ENCODE measurements around the gene ADAM12.
"Not testable (repeated sequence)": the region's sequence is repeated elsewhere in the genome, so short reads cannot be mapped to it uniquely, and the experiment has no call there.

Gene ADAM12

GRCh38 chr10:126251778-126252407 is 136.4 kb downstream of the ADAM12 start:
- H3K9me3 Mint-ChIP-seq, result peaks cover 13 to 15% of the 10 kb centered on the region in 2 donors
- ATAC-seq (no peak), DNase-seq (no peak)
- H3K4me1 Mint-ChIP-seq, result no peaks in the 10 kb centered on the region
- peaks cover 8% of the 10 kb centered on the region for H3K27me3 Mint-ChIP-seq
- H3K4me3 Mint-ChIP-seq, result no peak overlapping the region
- H3K27ac Mint-ChIP-seq, result no peak overlapping the region

- no peak overlapping the region for H3K4me3 Mint-ChIP-seq
- no peaks in the 10 kb centered on the region for H3K4me1 Mint-ChIP-seq
- H3K9me3 Mint-ChIP-seq, result peaks cover 13 to 15% of the 10 kb centered on the region in 2 donors
- ATAC-seq (no peak), DNase-seq (no peak)
- H3K27ac Mint-ChIP-seq, result no peak overlapping the region
- peaks cover 8% of the 10 kb centered on the region for H3K27me3 Mint-ChIP-seq
These were observed 137.6 kb downstream of the ADAM12 start for GRCh38 chr10:126250527-126251310.

GRCh38 chr10:126250045-126250444 is 138.2 kb downstream of the ADAM12 start:
- Mint-ChIP-seq H3K4me3 (no peak overlapping the region), H3K27ac (no peak overlapping the region), H3K27me3 (peaks cover 8% of the 10 kb centered on the region), H3K9me3 (peaks cover 13 to 15% of the 10 kb centered on the region in 2 donors), H3K4me1 (no peaks in the 10 kb centered on the region)
- ATAC-seq, result no peak
- DNase-seq, result no peak

GRCh38 chr10:126247446-126247975 is 140.8 kb downstream of the ADAM12 start:
- ATAC-seq, result no peak
- peaks cover 13 to 15% of the 10 kb centered on the region in 2 donors for H3K9me3 Mint-ChIP-seq
- DNase-seq, result no peak
- no peaks in the 10 kb centered on the region for H3K27me3 Mint-ChIP-seq
- H3K4me3 Mint-ChIP-seq, result no peak overlapping the region
- no peak overlapping the region for H3K27ac Mint-ChIP-seq
- no peaks in the 10 kb centered on the region for H3K4me1 Mint-ChIP-seq

DNA sequence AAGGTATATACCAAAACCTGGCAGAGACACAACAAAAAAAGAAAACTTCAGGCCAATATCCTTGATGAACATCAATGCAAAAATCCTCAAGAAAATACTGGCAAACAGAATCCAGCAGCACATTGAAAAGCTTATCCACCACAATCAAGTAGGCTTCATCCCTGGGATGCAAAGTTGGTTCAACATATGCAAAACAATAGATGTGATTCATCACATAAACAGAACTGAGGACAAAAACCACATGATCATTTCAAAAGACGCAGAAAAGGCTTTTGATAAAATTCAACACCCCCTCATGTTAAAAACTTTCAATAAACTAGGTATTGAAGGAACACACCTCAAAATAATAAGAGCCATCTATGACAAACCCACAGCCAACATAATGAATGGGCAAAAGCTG is 141.9 kb downstream of the ADAM12 start:
- H3K9me3 Mint-ChIP-seq, H3K27ac Mint-ChIP-seq, DNase-seq, H3K27me3 Mint-ChIP-seq, H3K4me1 Mint-ChIP-seq, H3K4me3 Mint-ChIP-seq, ATAC-seq: not testable (repeated sequence)

GRCh38 chr10:126245501-126245900 is 142.8 kb downstream of the ADAM12 start:
- no peaks in the 10 kb centered on the region for H3K4me1 Mint-ChIP-seq
- ATAC-seq (no peak), DNase-seq (no peak)
- H3K9me3 Mint-ChIP-seq, result no peaks in the 10 kb centered on the region
- H3K27me3 Mint-ChIP-seq, result no peaks in the 10 kb centered on the region
- H3K27ac Mint-ChIP-seq, result no peak overlapping the region
- no peak overlapping the region for H3K4me3 Mint-ChIP-seq

GRCh38 chr10:126243971-126244370 is 144.3 kb downstream of the ADAM12 start:
- DNase-seq, result no peak
- Mint-ChIP-seq H3K4me1 (no peaks in the 10 kb centered on the region), H3K9me3 (no peaks in the 10 kb centered on the region), H3K27me3 (no peaks in the 10 kb centered on the region), H3K4me3 (no peak overlapping the region), H3K27ac (no peak overlapping the region)
- ATAC-seq, result no peak

GRCh38 chr10:126243306-126243705 is 145.0 kb downstream of the ADAM12 start:
- Mint-ChIP-seq H3K9me3 (no peaks in the 10 kb centered on the region), H3K4me1 (no peaks in the 10 kb centered on the region), H3K4me3 (no peak overlapping the region), H3K27ac (no peak overlapping the region), H3K27me3 (no peaks in the 10 kb centered on the region)
- no peak for DNase-seq
- ATAC-seq, result no peak

DNA sequence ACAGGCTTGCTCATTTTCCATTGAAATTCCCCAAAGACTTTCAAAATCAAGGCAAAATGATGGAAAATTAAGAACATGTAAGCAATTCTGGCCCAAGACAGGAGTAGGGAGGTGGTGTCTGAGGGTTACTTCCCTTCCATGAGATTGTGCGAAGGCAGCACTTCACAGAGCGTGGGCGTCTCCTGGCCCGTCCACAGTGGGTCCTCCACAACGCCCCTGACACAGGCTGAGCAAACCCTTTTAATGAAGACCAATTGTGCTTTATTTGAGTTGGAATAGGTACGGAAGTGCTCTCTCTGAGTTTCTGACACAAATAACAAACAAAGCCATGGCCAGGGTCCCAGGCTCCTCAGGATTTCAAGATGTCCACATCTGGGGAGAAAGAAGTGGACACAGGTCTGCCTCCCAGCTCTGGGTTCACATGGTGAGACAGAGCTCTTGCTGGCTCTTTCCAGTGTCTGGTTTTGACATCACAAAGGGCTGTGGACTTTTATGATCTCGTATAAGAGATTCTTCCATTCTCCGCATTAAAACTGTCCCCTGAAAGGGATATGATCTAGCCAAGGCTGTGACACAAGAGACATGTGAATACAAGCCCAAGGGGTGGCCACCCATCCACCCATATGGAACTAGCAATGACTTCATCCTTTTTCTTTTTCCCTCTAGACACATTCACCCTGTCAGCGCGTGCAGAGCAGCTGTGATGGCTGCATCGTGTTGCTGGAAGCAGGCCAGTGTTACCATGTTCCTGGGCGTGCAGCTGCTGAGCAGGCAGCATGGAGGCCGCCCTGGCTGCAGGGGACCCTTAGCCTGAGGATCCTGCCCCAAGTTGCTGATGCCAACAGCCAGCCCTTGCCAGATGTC is 145.6 kb downstream of the ADAM12 start:
- H3K27ac Mint-ChIP-seq, result no peak overlapping the region
- ATAC-seq (no peak), DNase-seq (no peak)
- no peaks in the 10 kb centered on the region for H3K27me3 Mint-ChIP-seq
- no peak overlapping the region for H3K4me3 Mint-ChIP-seq
- peaks cover 2 to 3% of the 10 kb centered on the region in 2 donors for H3K9me3 Mint-ChIP-seq
- H3K4me1 Mint-ChIP-seq, result no peaks in the 10 kb centered on the region

DNA sequence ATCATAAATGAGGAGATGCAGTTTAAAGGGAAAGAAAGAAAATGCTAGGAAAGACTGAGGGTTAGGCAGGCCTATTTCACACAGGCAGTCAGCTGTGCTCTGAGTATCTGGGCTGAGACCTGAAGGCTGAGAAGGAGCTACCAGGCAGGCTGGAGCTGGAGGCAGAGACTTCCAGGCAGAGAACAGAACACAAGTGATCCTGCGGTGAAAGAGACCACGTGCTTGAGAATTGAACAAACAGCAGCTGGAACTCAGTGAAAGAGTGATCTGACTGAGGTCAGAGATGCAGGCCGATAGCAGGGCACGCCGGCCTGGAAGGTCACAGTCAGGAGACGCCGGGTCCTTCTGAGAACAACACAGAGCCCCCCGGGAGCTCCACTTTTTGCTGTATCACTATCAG is 147.8 kb downstream of the ADAM12 start:
- no peaks in the 10 kb centered on the region for H3K27me3 Mint-ChIP-seq
- no peak for DNase-seq
- H3K4me3 Mint-ChIP-seq, result no peak overlapping the region
- H3K27ac Mint-ChIP-seq, result no peak overlapping the region
- H3K9me3 Mint-ChIP-seq, result peaks cover 16 to 19% of the 10 kb centered on the region in 2 donors
- no peak for ATAC-seq
- H3K4me1 Mint-ChIP-seq, result no peaks in the 10 kb centered on the region

DNA sequence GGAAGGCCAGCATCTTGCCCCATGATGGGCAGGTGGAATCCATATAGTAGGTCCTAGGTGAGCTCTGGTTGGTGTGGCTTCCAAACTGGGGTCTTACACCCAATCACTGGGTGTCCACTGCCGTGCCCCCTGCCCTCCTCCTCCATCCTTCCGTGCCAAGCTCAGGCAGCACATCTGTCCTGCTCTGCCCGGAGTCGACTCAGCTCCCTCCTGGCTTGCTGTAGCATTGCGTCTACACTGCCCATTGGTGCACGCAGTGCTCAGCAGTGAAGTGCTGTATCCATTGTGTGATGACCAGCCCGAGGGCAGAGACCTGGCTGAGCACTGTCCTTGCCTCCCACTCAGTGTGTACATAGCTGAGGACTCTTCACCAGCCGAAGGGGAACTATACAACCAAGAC is 148.4 kb downstream of the ADAM12 start:
- no peaks in the 10 kb centered on the region for H3K27me3 Mint-ChIP-seq
- ATAC-seq (no peak), DNase-seq (no peak)
- no peak overlapping the region for H3K27ac Mint-ChIP-seq
- H3K4me1 Mint-ChIP-seq, result no peaks in the 10 kb centered on the region
- H3K4me3 Mint-ChIP-seq, result no peak overlapping the region
- H3K9me3 Mint-ChIP-seq, result peaks cover 17 to 24% of the 10 kb centered on the region in 2 donors

GRCh38 chr10:126235979-126236851 is 152.1 kb downstream of the ADAM12 start:
- ATAC-seq, result no peak
- H3K27ac Mint-ChIP-seq, result no peak overlapping the region
- no peaks in the 10 kb centered on the region for H3K4me1 Mint-ChIP-seq
- H3K9me3 Mint-ChIP-seq, result peaks cover 17 to 34% of the 10 kb centered on the region in 2 donors
- no peak overlapping the region for H3K4me3 Mint-ChIP-seq
- peaks cover 15% of the 10 kb centered on the region for H3K27me3 Mint-ChIP-seq
- DNase-seq, result no peak

DNA sequence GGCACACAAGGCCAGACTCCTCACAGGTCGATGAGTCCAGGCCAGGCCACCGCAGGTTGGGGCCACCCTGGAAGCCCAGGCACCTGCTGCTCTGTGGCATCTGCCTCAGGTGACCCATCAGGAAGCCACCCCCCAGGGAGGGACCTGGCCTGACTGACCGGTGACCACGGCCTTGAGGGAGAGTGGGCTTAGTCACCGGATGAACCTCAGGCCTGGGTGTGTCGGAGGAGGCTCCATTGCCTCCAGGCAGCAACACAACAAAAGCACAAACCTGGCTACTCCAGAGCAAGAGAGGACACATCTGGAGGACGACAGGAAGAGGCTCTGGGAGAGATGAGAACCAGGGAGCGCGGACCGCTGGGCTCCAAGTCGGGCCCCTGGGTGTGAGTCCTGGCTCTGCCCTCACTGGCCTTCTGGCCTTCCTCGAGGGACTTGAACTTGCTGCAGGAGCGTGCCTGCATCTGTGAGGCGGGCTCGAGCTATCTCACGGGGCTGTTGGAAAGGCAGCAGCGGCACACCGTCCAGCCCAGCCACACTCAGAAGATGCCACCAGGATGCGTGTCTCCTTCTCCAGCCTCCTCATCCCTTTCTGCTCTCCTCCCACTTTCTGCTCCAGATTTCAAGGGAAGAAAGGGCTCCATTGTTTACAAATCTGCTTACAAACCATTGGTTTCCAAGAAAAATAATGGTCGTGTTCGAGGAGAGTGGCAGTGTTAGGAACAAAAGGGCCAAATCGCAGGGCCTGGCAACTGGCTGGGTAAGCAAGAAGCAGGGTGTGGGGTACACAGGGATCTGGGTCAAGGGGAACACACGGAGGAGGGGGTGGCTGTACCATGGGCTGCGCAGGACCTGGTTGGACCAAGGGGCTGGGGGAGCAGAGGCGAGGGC is 152.9 kb downstream of the ADAM12 start:
- Mint-ChIP-seq H3K4me1 (no peaks in the 10 kb centered on the region), H3K4me3 (no peak overlapping the region), H3K9me3 (peaks cover 17 to 34% of the 10 kb centered on the region in 2 donors), H3K27me3 (peaks cover 16% of the 10 kb centered on the region), H3K27ac (no peak overlapping the region)
- ATAC-seq (no peak), DNase-seq (no peak)

GRCh38 chr10:126234630-126235029 is 153.6 kb downstream of the ADAM12 start:
- Mint-ChIP-seq H3K27ac (no peak overlapping the region), H3K27me3 (peaks cover 16% of the 10 kb centered on the region), H3K9me3 (peaks cover 17 to 34% of the 10 kb centered on the region in 2 donors), H3K4me1 (no peaks in the 10 kb centered on the region), H3K4me3 (no peak overlapping the region)
- no peak for DNase-seq
- no peak for ATAC-seq

Data from stimulated activated naive CD8-positive, alpha-beta T cell treated with anti-CD3 and anti-CD28 coated beads, Interleukin-15, amount 100 ng/mL, for 72 hours (primary cell).